NT2/D1 (cell line): ENCODE data around the gene CHN2.

ENCODE experiments used
- DNase-seq: peaks from one replicate; pipeline ENCODE4 v3.0.0-alpha.2; 2011; ENCODE audit warnings: low read depth, low spot score
- H3K27me3 ChIP-seq: 2 replicates; pipeline ENCODE4 v1.6.0; 2011; ENCODE audit warnings: mild to moderate bottlenecking; ENCODE audit not compliant: insufficient read length, insufficient read depth
- H3K36me3 ChIP-seq: 2 replicates; pipeline ENCODE4 v1.6.1; 2011; ENCODE audit warnings: mild to moderate bottlenecking, low read length, mixed read lengths; ENCODE audit not compliant: insufficient read depth, insufficient read length
- H3K4me1 ChIP-seq: 2 replicates; pipeline ENCODE4 v1.5.1; 2011; ENCODE audit not compliant: insufficient read depth, insufficient read length
- H3K4me3 ChIP-seq: 2 replicates; pipeline ENCODE4 v1.5.1; 2011; ENCODE audit warnings: low read depth; ENCODE audit not compliant: insufficient read length
- H3K9ac ChIP-seq: 2 replicates; pipeline ENCODE4 v1.6.0; 2011; ENCODE audit warnings: low read depth; ENCODE audit not compliant: insufficient read length
- H3K9me3 ChIP-seq: 2 replicates; pipeline ENCODE4 v1.5.1; 2011; ENCODE audit warnings: mild to moderate bottlenecking, low read length; ENCODE audit not compliant: insufficient read depth
- SUZ12 ChIP-seq: IDR thresholded peaks from 2 replicates; pipeline ENCODE4 v1.6.1; 2011; ENCODE audit not compliant: insufficient read length, insufficient read depth; ENCODE audit errors: extremely low read depth
- YY1 ChIP-seq: IDR thresholded peaks from 2 replicates; pipeline ENCODE4 v1.6.1; 2011; ENCODE audit not compliant: insufficient read length, insufficient read depth
- ZNF274 ChIP-seq: IDR thresholded peaks from 2 replicates; pipeline ENCODE4 v1.6.1; 2011; ENCODE audit warnings: mild to moderate bottlenecking, low read depth, low read length

CHN2 gene

DNA sequence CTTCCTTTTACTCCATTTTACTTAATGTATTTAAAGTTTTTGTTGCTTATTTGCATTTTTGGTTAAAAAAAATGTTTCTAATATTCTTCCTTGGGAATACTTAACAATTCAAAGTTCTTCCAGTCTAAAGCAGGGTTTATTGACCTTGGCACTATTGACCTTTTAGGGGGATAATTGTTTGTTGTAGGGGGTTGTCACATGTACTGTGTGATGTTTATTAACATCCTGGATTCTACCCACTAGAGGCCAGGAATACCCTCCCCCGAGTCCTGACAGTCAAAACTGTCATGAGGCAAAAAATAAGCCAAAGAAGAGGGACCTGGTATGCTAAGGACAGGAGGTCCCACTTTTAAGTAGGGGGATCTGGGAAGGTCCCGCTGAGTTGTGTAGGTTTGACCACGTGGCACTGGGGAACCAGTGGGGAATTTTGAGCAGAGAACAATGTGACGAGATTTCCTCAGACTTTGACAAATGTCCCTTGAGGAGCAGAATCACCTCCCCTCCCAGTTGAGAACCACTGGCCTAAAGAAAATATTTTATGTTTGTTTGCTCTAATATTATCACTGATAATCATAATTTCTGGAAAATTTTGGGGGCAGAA lies 190.7 kb downstream of the CHN2 start:
- DNase-seq, result no peak
- peaks cover 22% of the 10 kb centered on the region; the same call in 1 of the 2 replicates for H3K9me3 ChIP-seq
- no peaks in the 10 kb centered on the region for H3K27me3 ChIP-seq
- no peak overlapping the region for H3K9ac ChIP-seq
- H3K4me3 ChIP-seq, result no peak overlapping the region
- H3K36me3 ChIP-seq, result no peaks in the 10 kb centered on the region
- TF ChIP-seq YY1 (no peak), SUZ12 (no peak), ZNF274 (no peak)
- H3K4me1 ChIP-seq, result no peaks in the 10 kb centered on the region

DNA sequence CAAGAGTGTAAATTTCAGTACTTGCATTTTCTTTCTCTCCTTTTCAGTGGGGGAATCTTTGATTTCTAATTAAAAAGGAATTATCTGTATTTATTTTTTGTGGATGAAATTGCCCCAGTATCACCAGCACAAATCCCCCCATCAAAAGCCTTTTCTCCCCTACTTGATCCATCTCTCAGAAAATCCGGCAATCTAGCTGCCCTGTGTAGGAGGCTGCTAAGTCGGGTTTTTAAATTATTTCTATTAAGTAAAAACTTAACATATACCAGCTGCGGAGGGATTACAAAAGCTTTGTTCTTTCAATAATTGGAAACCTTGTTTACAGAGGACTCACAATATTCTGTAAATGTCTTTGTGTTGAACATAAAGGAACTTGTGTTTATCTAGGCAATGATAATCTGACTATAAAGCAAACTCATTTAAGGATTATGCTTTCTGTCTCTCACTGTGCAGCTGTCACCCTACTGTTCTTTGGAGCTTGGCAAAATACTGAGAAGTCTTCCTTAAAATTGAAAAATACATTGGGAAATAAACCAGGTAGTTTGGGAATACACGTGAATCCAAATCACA lies 191.7 kb downstream of the CHN2 start:
- Histone ChIP-seq H3K27me3 (no peaks in the 10 kb centered on the region), H3K9ac (no peak overlapping the region), H3K4me1 (no peaks in the 10 kb centered on the region), H3K9me3 (peaks cover 22% of the 10 kb centered on the region; the same call in 1 of the 2 replicates), H3K4me3 (no peak overlapping the region), H3K36me3 (no peaks in the 10 kb centered on the region)
- no peak for DNase-seq
- TF ChIP-seq SUZ12, result no peak
- TF ChIP-seq YY1, result no peak
- no peak for TF ChIP-seq ZNF274

DNA sequence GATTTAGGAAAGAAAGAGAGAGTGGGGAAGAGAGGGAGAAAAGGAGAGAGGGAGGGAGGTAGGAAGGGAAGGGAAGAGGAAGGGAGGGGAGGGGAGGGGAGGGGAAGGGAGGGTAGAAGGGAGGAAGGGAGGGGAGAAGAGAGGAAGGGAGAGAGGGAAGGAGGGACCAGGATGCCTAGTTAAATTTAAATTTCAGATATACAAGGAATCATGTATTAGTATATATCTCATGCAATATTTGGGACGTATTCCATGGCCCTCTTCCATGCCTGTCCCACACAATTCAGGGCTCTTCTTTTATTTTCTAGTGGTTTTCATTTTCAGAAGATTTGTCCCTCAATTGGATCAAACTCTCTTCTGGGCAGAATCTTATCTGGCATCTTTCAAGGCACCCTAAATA lies 196.7 kb downstream of the CHN2 start:
- TF ChIP-seq ZNF274, result no peak
- no peak for TF ChIP-seq YY1
- no peak for TF ChIP-seq SUZ12
- H3K36me3 ChIP-seq, result no peaks in the 10 kb centered on the region
- no peak for DNase-seq
- peaks cover 7% of the 10 kb centered on the region; the same call in 1 of the 2 replicates for H3K9me3 ChIP-seq
- no peak overlapping the region for H3K4me3 ChIP-seq
- peaks cover 3% of the 10 kb centered on the region for H3K4me1 ChIP-seq
- H3K27me3 ChIP-seq, result no peaks in the 10 kb centered on the region
- no peak overlapping the region for H3K9ac ChIP-seq

DNA sequence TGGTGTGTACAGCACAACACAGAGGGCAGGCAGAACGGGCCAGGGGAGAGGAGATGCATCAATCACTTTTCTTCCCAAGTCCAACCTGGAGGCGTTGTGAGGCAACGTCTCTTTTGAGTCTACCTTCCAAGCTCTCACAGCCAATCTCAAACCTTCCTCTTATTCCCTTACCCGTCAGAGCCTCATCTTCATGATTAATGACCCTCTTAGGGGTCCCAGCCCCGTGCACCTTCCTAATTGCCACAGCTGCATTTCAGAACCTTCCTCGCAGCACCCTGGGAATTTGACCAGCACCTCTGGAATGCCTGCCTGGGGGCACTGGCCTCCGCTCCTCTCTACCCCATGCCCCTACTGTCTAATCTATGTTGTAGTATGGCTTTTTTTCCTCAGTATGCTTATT lies 199.7 kb downstream of the CHN2 start:
- Histone ChIP-seq H3K9me3 (no peaks in the 10 kb centered on the region), H3K4me3 (no peak overlapping the region), H3K9ac (no peak overlapping the region), H3K4me1 (peaks cover 3% of the 10 kb centered on the region), H3K36me3 (no peaks in the 10 kb centered on the region), H3K27me3 (no peaks in the 10 kb centered on the region)
- TF ChIP-seq YY1 (no peak), SUZ12 (no peak), ZNF274 (no peak)
- DNase-seq, result no peak

DNA sequence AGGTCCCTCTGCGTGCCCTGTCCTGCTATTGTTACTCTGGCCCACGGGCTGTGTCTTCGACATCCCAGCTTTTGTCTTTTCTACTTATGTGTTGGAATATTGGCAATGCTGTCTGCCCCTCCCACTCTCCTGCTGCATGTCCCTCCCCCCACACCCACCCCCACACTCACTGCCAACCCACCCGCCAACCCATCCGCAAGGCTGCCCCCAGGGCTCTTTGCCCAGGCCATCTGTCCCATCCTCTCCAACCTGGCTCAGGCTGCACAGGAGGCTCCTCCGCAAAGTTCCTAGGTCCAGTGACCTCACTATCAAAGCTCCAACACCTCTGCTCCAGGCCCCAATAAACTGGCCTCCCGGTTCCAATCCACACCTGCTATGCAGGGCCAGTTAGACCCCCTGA lies 202.0 kb downstream of the CHN2 start:
- H3K9ac ChIP-seq, result no peak overlapping the region
- H3K36me3 ChIP-seq, result no peaks in the 10 kb centered on the region
- H3K4me1 ChIP-seq, result peaks cover 3% of the 10 kb centered on the region
- no peak for TF ChIP-seq SUZ12
- no peak for TF ChIP-seq ZNF274
- no peak for TF ChIP-seq YY1
- H3K4me3 ChIP-seq, result no peak overlapping the region
- no peak for DNase-seq
- H3K9me3 ChIP-seq, result no peaks in the 10 kb centered on the region
- no peaks in the 10 kb centered on the region for H3K27me3 ChIP-seq

DNA sequence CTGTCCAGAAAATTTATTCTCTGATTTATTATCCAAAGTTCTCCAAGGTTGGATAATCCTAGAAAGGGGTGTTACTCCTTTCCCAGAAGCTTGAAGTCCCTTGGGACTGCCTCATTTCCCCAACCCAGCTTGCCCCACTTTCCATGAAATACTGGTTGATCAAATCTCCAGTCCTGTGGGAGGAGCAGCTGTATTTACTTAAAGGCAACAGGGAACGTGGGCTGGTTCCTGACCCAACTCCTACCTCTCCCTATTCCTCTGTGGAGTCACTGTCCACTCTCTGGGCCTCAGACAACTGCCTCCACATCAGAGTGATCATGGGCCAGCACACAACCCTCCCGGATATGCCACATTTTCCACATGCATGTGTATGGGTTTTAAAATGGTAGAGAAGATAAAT lies 202.8 kb downstream of the CHN2 start:
- TF ChIP-seq YY1 (no peak), ZNF274 (no peak), SUZ12 (no peak)
- Histone ChIP-seq H3K4me3 (no peak overlapping the region), H3K4me1 (peaks cover 3% of the 10 kb centered on the region), H3K27me3 (no peaks in the 10 kb centered on the region), H3K9me3 (no peaks in the 10 kb centered on the region), H3K9ac (no peak overlapping the region), H3K36me3 (no peaks in the 10 kb centered on the region)
- DNase-seq, result no peak

DNA sequence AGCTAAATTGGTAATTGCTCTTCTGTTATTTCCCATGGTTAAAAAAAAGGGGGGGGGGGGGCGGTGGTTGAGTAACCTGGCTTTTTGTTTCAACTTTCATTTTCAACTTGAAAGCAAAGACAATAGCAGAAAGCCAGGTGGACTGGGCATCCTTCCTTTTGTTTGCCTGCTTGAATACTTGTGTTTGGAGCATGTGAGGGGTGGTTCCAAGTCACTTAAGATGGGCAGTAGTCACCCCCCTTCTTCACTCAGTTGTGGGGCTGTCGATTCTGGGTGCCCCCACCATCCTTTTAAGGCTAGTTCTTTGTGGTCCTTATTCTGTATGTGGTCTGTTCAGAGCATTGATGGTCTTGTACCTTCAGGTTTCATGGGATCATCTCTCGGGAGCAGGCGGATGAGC lies 203.4 kb downstream of the CHN2 start:
- H3K36me3 ChIP-seq, result no peaks in the 10 kb centered on the region
- no peak overlapping the region for H3K9ac ChIP-seq
- H3K9me3 ChIP-seq, result no peaks in the 10 kb centered on the region
- H3K27me3 ChIP-seq, result no peaks in the 10 kb centered on the region
- peaks cover 3% of the 10 kb centered on the region for H3K4me1 ChIP-seq
- no peak for DNase-seq
- no peak overlapping the region for H3K4me3 ChIP-seq
- no peak for TF ChIP-seq ZNF274
- TF ChIP-seq SUZ12, result no peak
- TF ChIP-seq YY1, result no peak

DNA sequence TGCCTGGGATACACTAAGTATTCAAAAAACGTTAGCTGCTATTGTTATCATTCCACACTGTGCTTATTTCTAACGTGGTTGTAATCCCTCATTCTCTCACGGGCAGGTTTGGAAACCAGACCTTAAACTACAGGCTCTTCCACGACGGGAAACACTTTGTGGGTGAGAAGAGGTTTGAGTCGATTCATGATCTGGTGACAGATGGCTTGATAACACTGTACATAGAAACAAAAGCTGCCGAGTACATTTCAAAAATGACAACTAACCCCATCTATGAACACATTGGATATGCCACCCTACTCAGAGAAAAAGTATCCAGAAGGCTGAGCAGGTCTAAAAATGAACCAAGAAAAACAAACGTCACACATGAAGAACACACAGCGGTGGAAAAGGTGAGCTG lies 205.9 kb downstream of the CHN2 start:
- no peak for TF ChIP-seq ZNF274
- TF ChIP-seq SUZ12, result no peak
- TF ChIP-seq YY1, result no peak
- Histone ChIP-seq H3K9ac (no peak overlapping the region), H3K4me3 (no peak overlapping the region), H3K36me3 (no peaks in the 10 kb centered on the region), H3K9me3 (no peaks in the 10 kb centered on the region), H3K27me3 (no peaks in the 10 kb centered on the region), H3K4me1 (no peaks in the 10 kb centered on the region)
- no peak for DNase-seq
